HCT116 (cell line): ENCODE data around the gene CHRNB4. TPM values are rescaled to one million over a fixed set of nuclear protein-coding genes. Genes with fewer than 3 reads are reported as not detected.

ENCODE experiments used
- ATAC-seq: fragments of 200-7000 bp; cut with Tn5 transposase; 2 replicates; pipeline ENCODE4 v1.9.1; 2020; ENCODE audit warnings: mild to moderate bottlenecking, moderate library complexity
- BruUV-seq: library from RNA; stranded (reverse); fragments of 400-500 nt; replicated peaks from 2 replicates; lab custom pipeline; 2021; lab: Mats Ljungman, UMichigan
- CTCF ChIA-PET: fragments of 300-600 bp; sonication (Branson Sonifier 250); formaldehyde crosslinking; loops from one replicate; lab custom pipeline; 2021; ENCODE audit warnings: antibody characterized with exemption; lab: Charles Lee
- POLR2A ChIA-PET: fragments of 300-600, 350-600 bp; sonication (Branson Sonifier 250); formaldehyde crosslinking; loops from one replicate; lab custom pipeline; 2021; ENCODE audit warnings: antibody characterized with exemption; lab: Charles Lee
- RAD21 ChIA-PET, 2 experiments: fragments of 300-600 bp; sonication (Branson Sonifier 250); formaldehyde crosslinking; loops; one replicate each; lab custom pipeline; 2023; ENCODE audit warnings: low total read pairs in 2 of 2; ENCODE audit not compliant: uncharacterized antibody in 2 of 2, unreplicated experiment in 2 of 2, low non-redundant PET in 1 of 2; lab: Charles Lee
- DNase-seq: peaks from one replicate; pipeline ENCODE4 v3.0.0-alpha.2; 2010; ENCODE audit warnings: low read depth, low spot score
- H2AFZ ChIP-seq: fragments of 200-600 bp; shearing (Covaris generic), sonication (generic); 2 replicates; pipeline ENCODE4 v1.6.1; 2017; ENCODE audit warnings: low read depth, mixed run types, mixed read lengths, antibody characterized with exemption, low read length; ENCODE audit not compliant: poor library complexity, severe bottlenecking
- H3K27ac ChIP-seq: 2 replicates; pipeline ENCODE4 v1.5.1; 2012; ENCODE audit warnings: low read depth, low read length
- H3K27me3 ChIP-seq: fragments of 200-600 bp; sonication (generic); 2 replicates; pipeline ENCODE4 v1.6.1; 2016; ENCODE audit warnings: mixed run types, low read length, mixed read lengths; ENCODE audit not compliant: insufficient read depth
- H3K36me3 ChIP-seq, 2 experiments: fragments of 200-500 bp in 1 of 2; fragments of 200-600 bp in 1 of 2; sonication (Bioruptor generic) in 1 of 2; sonication (generic) in 1 of 2; 2 replicates each; pipeline versions ENCODE4 v1.5.1 to v1.6.1; 2014 to 2016; ENCODE audit warnings: low read length in 2 of 2, inconsistent platforms in 1 of 2, mixed read lengths in 1 of 2, mixed run types in 1 of 2; ENCODE audit not compliant: insufficient read depth in 2 of 2, control insufficient read depth in 1 of 2
- H3K4me1 ChIP-seq, 2 experiments: fragments of 200-600 bp in 1 of 2; sonication (generic) in 1 of 2; 2 replicates each; pipeline versions ENCODE4 v1.5.1 to v1.6.1; 2012 to 2017; ENCODE audit warnings: low read length in 2 of 2, inconsistent platforms in 1 of 2, mild to moderate bottlenecking in 1 of 2, mixed read lengths in 1 of 2, mixed run types in 1 of 2, moderate library complexity in 1 of 2; ENCODE audit not compliant: insufficient read depth in 2 of 2, control insufficient read depth in 1 of 2
- H3K4me2 ChIP-seq: fragments of 200-600 bp; sonication (generic); 2 replicates; pipeline ENCODE4 v1.6.1; 2017; ENCODE audit warnings: mixed run types, low read length, mixed read lengths
- H3K4me3 ChIP-seq, 2 experiments: fragments of 200-600 bp in 1 of 2; sonication (generic) in 1 of 2; replicated peaks in 1 of 2; 2 replicates each; pipeline ENCODE4 v1.5.1; 2011 to 2016; ENCODE audit warnings: low read length in 2 of 2, control low read depth in 1 of 2, low read depth in 1 of 2, mild to moderate bottlenecking in 1 of 2, mixed read lengths in 1 of 2, mixed run types in 1 of 2
- H3K79me2 ChIP-seq: fragments of 200-600 bp; sonication (generic); 2 replicates; pipeline ENCODE4 v1.6.1; 2017; ENCODE audit warnings: mild to moderate bottlenecking, mixed run types, low read length, moderate library complexity, mixed read lengths; ENCODE audit not compliant: insufficient read depth
- H3K9ac ChIP-seq: fragments of 200-600 bp; sonication (generic); 2 replicates; pipeline ENCODE4 v1.6.1; 2016; ENCODE audit warnings: low read length, mixed read lengths
- H3K9me2 ChIP-seq: fragments of 200-600 bp; sonication (generic), shearing (Covaris generic); 2 replicates; pipeline ENCODE4 v1.6.1; 2017; ENCODE audit warnings: mixed run types, mild to moderate bottlenecking, moderate library complexity; ENCODE audit not compliant: insufficient read depth
- H3K9me3 ChIP-seq, 2 experiments: fragments of 200-500 bp in 1 of 2; fragments of 200-600 bp in 1 of 2; sonication (Bioruptor generic) in 1 of 2; sonication (generic) in 1 of 2; 2 replicates each; pipeline ENCODE4 v1.6.1; 2014 to 2017; ENCODE audit warnings: low read length in 2 of 2, mixed read lengths in 2 of 2, inconsistent platforms in 1 of 2, low read depth in 1 of 2, mild to moderate bottlenecking in 1 of 2, mixed run types in 1 of 2, moderate library complexity in 1 of 2; ENCODE audit not compliant: control insufficient read depth in 1 of 2, insufficient read depth in 1 of 2
- H4K20me1 ChIP-seq: fragments of 200-600 bp; sonication (generic), shearing (Covaris generic); 2 replicates; pipeline ENCODE4 v1.6.1; 2017; ENCODE audit warnings: mixed run types, mild to moderate bottlenecking, moderate library complexity; ENCODE audit not compliant: insufficient read depth
- CEBPB ChIP-seq: IDR thresholded peaks from 2 replicates; pipeline ENCODE4 v1.6.1; 2012; ENCODE audit warnings: low read depth
- CTCF ChIP-seq, 3 experiments: fragments of 200-600 bp in 1 of 3; sonication (generic) in 1 of 3; IDR thresholded peaks in 2 of 3; conservative IDR thresholded peaks in 1 of 3; 2 replicates each; pipeline ENCODE4 v1.5.1; 2012 to 2017; ENCODE audit warnings: low read depth in 2 of 3, low read length in 2 of 3, antibody characterized with exemption in 1 of 3, borderline replicate concordance in 1 of 3, control low read depth in 1 of 3, mild to moderate bottlenecking in 1 of 3, mixed read lengths in 1 of 3, mixed run types in 1 of 3, moderate library complexity in 1 of 3; ENCODE audit not compliant: insufficient read depth in 1 of 3
- EGR1 ChIP-seq: IDR thresholded peaks from 2 replicates; pipeline ENCODE4 v1.6.1; 2012; ENCODE audit warnings: low read depth
- ELF1 ChIP-seq: IDR thresholded peaks from 2 replicates; pipeline ENCODE4 v1.6.1; 2012; ENCODE audit warnings: low read depth, borderline replicate concordance
- EZH2 ChIP-seq: fragments of 200-600 bp; sonication (generic); IDR thresholded peaks from 2 replicates; pipeline ENCODE4 v1.6.1; 2017; ENCODE audit warnings: antibody characterized with exemption, mixed run types
- EZH2phosphoT487 ChIP-seq: fragments of 200-600 bp; IDR thresholded peaks from 2 replicates; pipeline ENCODE4 v1.6.1; 2018; ENCODE audit warnings: antibody characterized with exemption, borderline replicate concordance
- JUND ChIP-seq: IDR thresholded peaks from 2 replicates; pipeline ENCODE4 v1.6.1; 2012
- MAX ChIP-seq: IDR thresholded peaks from 2 replicates; pipeline ENCODE4 v1.6.1; 2012
- POLR2A ChIP-seq: IDR thresholded peaks from 2 replicates; pipeline ENCODE4 v1.7.0; 2011; ENCODE audit warnings: borderline replicate concordance; ENCODE audit not compliant: insufficient read depth, insufficient read length; ENCODE audit errors: extremely low read depth
- POLR2AphosphoS5 ChIP-seq: IDR thresholded peaks from 2 replicates; pipeline ENCODE4 v1.6.1; 2011; ENCODE audit warnings: mild to moderate bottlenecking, low read depth, low read length, moderate library complexity
- RAD21 ChIP-seq: IDR thresholded peaks from 2 replicates; pipeline ENCODE4 v1.6.1; 2012; ENCODE audit warnings: low read depth, mild to moderate bottlenecking
- SIN3A ChIP-seq: IDR thresholded peaks from 2 replicates; pipeline ENCODE4 v1.6.1; 2012; ENCODE audit warnings: low read depth
- SP1 ChIP-seq: IDR thresholded peaks from 2 replicates; pipeline ENCODE4 v1.6.1; 2012; ENCODE audit warnings: low read depth
- SRF ChIP-seq: IDR thresholded peaks from 2 replicates; pipeline ENCODE4 v1.6.1; 2012; ENCODE audit warnings: low read depth
- ZFX ChIP-seq: fragments of 450-650 bp; IDR thresholded peaks from 2 replicates; pipeline ENCODE4 v1.6.1; 2017
- intact Hi-C: fragments of 100-400 bp; cut with micrococcal nuclease; formaldehyde crosslinking; loops from 2 replicates; pipeline ENCODE4 v1.10.0; 2022
- total RNA-seq: library from RNA; stranded (reverse); gene quantifications from one replicate; pipeline ENCODE4 v1.2.1, GENCODE V29; 2021; ENCODE audit not compliant: unreplicated experiment
- TF ChIP-seq, protein P1 (sequence below): IDR thresholded peaks from 2 replicates; pipeline ENCODE4 v1.6.1; 2012
- TF ChIP-seq, protein P2 (sequence below): IDR thresholded peaks from 2 replicates; pipeline ENCODE4 v1.6.1; 2012; ENCODE audit warnings: low read depth

CHRNB4 gene
- total RNA-seq, 1 experiment from 2014 or later, result 2.0 TPM

DNA sequence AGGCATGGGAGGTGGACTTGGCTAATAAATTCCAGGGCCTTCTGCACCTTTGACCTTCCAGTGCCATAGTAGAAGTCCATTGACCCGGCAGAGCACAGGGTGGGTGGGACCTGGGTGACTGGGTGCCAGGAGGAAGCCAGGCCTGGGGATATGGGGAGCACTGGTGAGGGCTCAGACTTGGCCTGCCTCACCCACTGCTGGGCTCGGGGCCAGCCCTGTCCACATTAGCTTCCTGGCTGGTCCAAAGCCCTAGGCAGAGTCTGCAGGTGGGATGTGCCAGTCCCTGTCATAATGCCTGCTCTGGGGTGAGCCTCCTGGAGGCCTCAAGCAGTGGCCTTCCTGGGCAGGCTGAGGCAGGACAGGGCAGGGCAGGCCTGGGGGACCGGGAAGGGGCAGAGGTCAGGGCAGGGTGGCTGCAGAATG lies 38.1 kb upstream of the CHRNB4 start:
- Histone ChIP-seq H3K9me2 (no peaks in the 10 kb centered on the region), H3K4me1 (no peaks in the 10 kb centered on the region), H4K20me1 (no peaks in the 10 kb centered on the region), H3K27me3 (no peaks in the 10 kb centered on the region), H3K27ac (no peak overlapping the region), H2AFZ (no peak overlapping the region), H3K9me3 (no peaks in the 10 kb centered on the region), H3K79me2 (no peaks in the 10 kb centered on the region), H3K9ac (no peak overlapping the region), H3K4me2 (no peak overlapping the region)
- ChIA-PET POLR2A (no interaction called here), CTCF (no interaction called here), RAD21 (no interaction called here)
- no TSS peak for BruUV-seq
- ATAC-seq (no peak), DNase-seq (no peak)
- intact Hi-C loops, result no loop called here
- TF ChIP-seq ELF1, result no peak
- no peak for TF ChIP-seq SP1
- no peak for TF ChIP-seq SRF
- no peak for TF ChIP-seq JUND
- TF ChIP-seq, all 23 proteins: peak for 0
- H3K4me3 ChIP-seq, result no peak overlapping the region
- H3K36me3 ChIP-seq, result no peaks in the 10 kb centered on the region

GRCh38 chr15:78676424-78677110 lies 35.6 kb upstream of the CHRNB4 start:
- Histone ChIP-seq H3K4me2 (no peak overlapping the region), H3K36me3 (no peaks in the 10 kb centered on the region), H3K9me2 (no peaks in the 10 kb centered on the region), H3K4me1 (no peaks in the 10 kb centered on the region), H3K9ac (no peak overlapping the region), H3K27me3 (no peaks in the 10 kb centered on the region), H3K4me3 (no peak overlapping the region), H3K79me2 (no peaks in the 10 kb centered on the region), H3K9me3 (no peaks in the 10 kb centered on the region), H2AFZ (no peak overlapping the region), H4K20me1 (no peaks in the 10 kb centered on the region), H3K27ac (no peak overlapping the region)
- ATAC-seq (no peak), DNase-seq (no peak)
- RAD21 ChIA-PET, result no interaction called here
- POLR2A ChIA-PET, result no interaction called here
- no TSS peak for BruUV-seq
- CTCF ChIA-PET, result no interaction called here
- intact Hi-C loops, result no loop called here
- TF ChIP-seq EZH2phosphoT487 (no peak), SIN3A (no peak), CEBPB (no peak), ELF1 (no peak), CTCF (IDR thresholded peaks at IDR 0.05 in 2 of 3, conservative IDR thresholded peaks at IDR 0.05 in 1 of 3; ENCODE audit: borderline replicate concordance in 1 of 3, insufficient read depth in 1 of 3, low read depth in 2 of 3, low read length in 2 of 3) (no peak), SP1 (no peak), ZFX (no peak), EZH2 (no peak), POLR2AphosphoS5 (no peak), MAX (no peak), EGR1 (no peak), RAD21 (no peak), POLR2A (no peak)
- TF ChIP-seq, protein P1, sequence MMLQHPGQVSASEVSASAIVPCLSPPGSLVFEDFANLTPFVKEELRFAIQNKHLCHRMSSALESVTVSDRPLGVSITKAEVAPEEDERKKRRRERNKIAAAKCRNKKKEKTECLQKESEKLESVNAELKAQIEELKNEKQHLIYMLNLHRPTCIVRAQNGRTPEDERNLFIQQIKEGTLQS, result no peak
- TF ChIP-seq, protein P2, sequence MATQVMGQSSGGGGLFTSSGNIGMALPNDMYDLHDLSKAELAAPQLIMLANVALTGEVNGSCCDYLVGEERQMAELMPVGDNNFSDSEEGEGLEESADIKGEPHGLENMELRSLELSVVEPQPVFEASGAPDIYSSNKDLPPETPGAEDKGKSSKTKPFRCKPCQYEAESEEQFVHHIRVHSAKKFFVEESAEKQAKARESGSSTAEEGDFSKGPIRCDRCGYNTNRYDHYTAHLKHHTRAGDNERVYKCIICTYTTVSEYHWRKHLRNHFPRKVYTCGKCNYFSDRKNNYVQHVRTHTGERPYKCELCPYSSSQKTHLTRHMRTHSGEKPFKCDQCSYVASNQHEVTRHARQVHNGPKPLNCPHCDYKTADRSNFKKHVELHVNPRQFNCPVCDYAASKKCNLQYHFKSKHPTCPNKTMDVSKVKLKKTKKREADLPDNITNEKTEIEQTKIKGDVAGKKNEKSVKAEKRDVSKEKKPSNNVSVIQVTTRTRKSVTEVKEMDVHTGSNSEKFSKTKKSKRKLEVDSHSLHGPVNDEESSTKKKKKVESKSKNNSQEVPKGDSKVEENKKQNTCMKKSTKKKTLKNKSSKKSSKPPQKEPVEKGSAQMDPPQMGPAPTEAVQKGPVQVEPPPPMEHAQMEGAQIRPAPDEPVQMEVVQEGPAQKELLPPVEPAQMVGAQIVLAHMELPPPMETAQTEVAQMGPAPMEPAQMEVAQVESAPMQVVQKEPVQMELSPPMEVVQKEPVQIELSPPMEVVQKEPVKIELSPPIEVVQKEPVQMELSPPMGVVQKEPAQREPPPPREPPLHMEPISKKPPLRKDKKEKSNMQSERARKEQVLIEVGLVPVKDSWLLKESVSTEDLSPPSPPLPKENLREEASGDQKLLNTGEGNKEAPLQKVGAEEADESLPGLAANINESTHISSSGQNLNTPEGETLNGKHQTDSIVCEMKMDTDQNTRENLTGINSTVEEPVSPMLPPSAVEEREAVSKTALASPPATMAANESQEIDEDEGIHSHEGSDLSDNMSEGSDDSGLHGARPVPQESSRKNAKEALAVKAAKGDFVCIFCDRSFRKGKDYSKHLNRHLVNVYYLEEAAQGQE, result no peak
